Progenitor cell of endocrine pancreas (in vitro differentiated cells): ENCODE data around the gene DOCK9. TPM values are rescaled to one million over a fixed set of nuclear protein-coding genes. Genes with fewer than 3 reads are reported as not detected.
A peak's percentile ranks its signal among the peaks of the same experiment; 100 is the strongest.

Experiments
- DNase-seq: peaks from one replicate; pipeline ENCODE4 v3.0.0; 2021; ENCODE audit warnings: low spot score; ENCODE audit not compliant: unreplicated experiment
- H3K27ac Mint-ChIP-seq: 2 replicates; pipeline ENCODE4 v1.8.0; 2021; ENCODE audit warnings: mild to moderate bottlenecking, moderate library complexity, mixed read lengths
- H3K27me3 Mint-ChIP-seq: 2 replicates; pipeline ENCODE4 v1.8.0; 2021; ENCODE audit warnings: mixed read lengths
- H3K36me3 Mint-ChIP-seq: 2 replicates; pipeline ENCODE4 v1.8.0; 2022; ENCODE audit warnings: mixed read lengths; ENCODE audit not compliant: insufficient read depth
- H3K4me1 Mint-ChIP-seq: 2 replicates; pipeline ENCODE4 v1.8.0; 2021; ENCODE audit warnings: low read depth, mixed read lengths
- H3K4me3 Mint-ChIP-seq: 2 replicates; pipeline ENCODE4 v1.8.0; 2021; ENCODE audit warnings: low read depth, mild to moderate bottlenecking, moderate library complexity, mixed read lengths
- H3K9me3 Mint-ChIP-seq: 2 replicates; pipeline ENCODE4 v1.8.0; 2021; ENCODE audit warnings: low read depth, mixed read lengths
- CTCF ChIP-seq: fragments of 200-600 bp; sonication (generic); IDR thresholded peaks from one replicate; pipeline ENCODE4 v1.5.0; 2021; ENCODE audit warnings: antibody characterized with exemption, mild to moderate bottlenecking; ENCODE audit not compliant: unreplicated experiment
- total RNA-seq: library from RNA; stranded (reverse); gene quantifications from 2 replicates; pipeline ENCODE4 v1.2.1, GENCODE V29; 2021

Gene DOCK9
- total RNA-seq, 1 donor from 2014 or later, result 35.7 TPM

DNA sequence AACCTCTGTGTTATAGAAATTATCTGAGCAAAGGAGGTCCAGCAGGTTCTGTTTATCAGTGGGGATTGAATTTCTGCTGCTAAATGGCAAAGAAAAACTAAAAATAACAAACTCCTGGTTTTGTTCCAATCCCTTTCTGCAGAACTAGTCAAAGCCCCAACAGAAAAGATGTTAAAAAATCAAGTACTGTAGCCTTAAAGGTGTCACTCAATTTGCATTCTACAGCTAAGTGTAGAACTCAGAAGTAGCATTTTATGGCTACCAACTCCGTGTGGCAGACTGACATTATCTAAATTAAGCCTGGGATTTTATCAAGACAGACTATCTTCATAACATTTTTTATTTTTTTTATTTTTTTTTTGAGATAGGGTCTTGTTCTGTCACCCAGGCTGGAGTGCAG lies 133.8 kb downstream of the DOCK9 start:
- peaks cover 12% of the 10 kb centered on the region for H3K4me1 Mint-ChIP-seq

DNA sequence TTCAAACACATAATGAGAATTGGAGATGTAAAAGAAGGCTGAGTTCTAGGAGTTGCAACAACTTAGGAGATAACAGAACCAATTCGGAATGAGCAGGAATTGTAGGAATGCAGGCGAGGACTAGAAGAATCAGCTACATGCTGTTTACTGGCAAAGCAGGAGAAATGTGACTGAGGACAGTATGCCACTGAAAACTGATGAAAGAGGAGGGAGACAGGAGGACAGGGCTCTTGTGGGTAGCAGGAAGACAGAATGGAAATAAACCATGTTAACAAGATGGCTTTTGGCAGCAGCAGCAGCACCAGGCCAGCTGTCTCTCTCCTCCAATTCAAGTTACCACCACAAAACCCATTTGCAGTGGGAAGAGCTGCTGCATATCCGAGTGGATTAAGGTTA lies 134.4 kb downstream of the DOCK9 start:
- Mint-ChIP-seq H3K27ac (no peak overlapping the region), H3K36me3 (no peaks in the 10 kb centered on the region), H3K9me3 (no peaks in the 10 kb centered on the region), H3K4me1 (peaks cover 13% of the 10 kb centered on the region), H3K27me3 (no peaks in the 10 kb centered on the region), H3K4me3 (no peak overlapping the region)
- TF ChIP-seq CTCF, result no peak
- DNase-seq, result no peak

More for the DNA sequence above, 133.8 kb downstream of the DOCK9 start:
- Mint-ChIP-seq H3K36me3 (no peaks in the 10 kb centered on the region), H3K9me3 (no peaks in the 10 kb centered on the region), H3K27me3 (no peaks in the 10 kb centered on the region), H3K27ac (no peak overlapping the region), H3K4me3 (no peak overlapping the region)
- TF ChIP-seq CTCF, result no peak
- DNase-seq, result no peak

DNA sequence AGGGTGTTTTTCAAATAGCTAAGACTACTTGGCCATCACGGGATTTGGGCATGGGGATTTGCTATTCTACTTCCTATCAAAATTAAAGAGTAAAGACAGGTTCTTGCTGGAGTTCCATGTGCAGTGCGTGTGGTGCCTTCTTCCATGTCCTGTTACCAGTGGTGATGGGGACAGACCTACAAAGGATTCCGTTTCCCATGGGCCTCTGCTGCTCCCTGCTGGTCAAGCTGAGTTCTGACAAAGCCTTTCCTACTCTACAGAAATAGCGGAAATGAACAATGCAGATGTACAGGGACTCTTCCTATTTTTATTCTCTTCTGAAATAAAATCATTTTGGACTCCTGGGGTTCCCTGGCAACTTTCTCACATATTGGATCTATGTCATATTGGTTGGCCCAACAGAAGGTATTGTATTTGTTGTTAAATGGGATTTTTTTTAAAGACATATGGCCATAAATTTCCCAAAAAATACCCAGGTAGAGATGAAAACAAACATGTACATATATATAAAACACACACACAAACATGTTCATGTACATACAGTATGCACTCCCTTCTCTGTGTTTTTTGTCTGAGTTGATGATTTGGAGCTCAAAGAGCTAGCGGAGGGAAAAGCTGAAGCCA lies 134.9 kb downstream of the DOCK9 start:
- peaks cover 14% of the 10 kb centered on the region for H3K4me1 Mint-ChIP-seq
- H3K27ac Mint-ChIP-seq, result no peak overlapping the region

GRCh38 chr13:98842070-98842469 lies 135.8 kb downstream of the DOCK9 start:
- Mint-ChIP-seq H3K9me3 (no peaks in the 10 kb centered on the region), H3K36me3 (no peaks in the 10 kb centered on the region), H3K27ac (no peak overlapping the region), H3K4me3 (no peak overlapping the region), H3K4me1 (peaks cover 14% of the 10 kb centered on the region), H3K27me3 (no peaks in the 10 kb centered on the region)
- TF ChIP-seq CTCF, result no peak
- DNase-seq, result no peak

More for the DNA sequence above, 134.9 kb downstream of the DOCK9 start:
- H3K9me3 Mint-ChIP-seq, result no peaks in the 10 kb centered on the region
- H3K4me3 Mint-ChIP-seq, result no peak overlapping the region
- H3K36me3 Mint-ChIP-seq, result no peaks in the 10 kb centered on the region
- H3K27me3 Mint-ChIP-seq, result no peaks in the 10 kb centered on the region
- DNase-seq, result peak; percentile 49
- TF ChIP-seq CTCF, result peak; percentile 83

GRCh38 chr13:98839856-98840769 lies 137.8 kb downstream of the DOCK9 start:
- Mint-ChIP-seq H3K27ac (no peak overlapping the region), H3K4me1 (peaks cover 16% of the 10 kb centered on the region), H3K9me3 (no peaks in the 10 kb centered on the region), H3K4me3 (no peak overlapping the region), H3K36me3 (no peaks in the 10 kb centered on the region), H3K27me3 (no peaks in the 10 kb centered on the region)
- peak; percentile 44 for DNase-seq
- peak; percentile 85 for TF ChIP-seq CTCF
